ENCODE results near the gene TMEM132D. TPM values are rescaled to one million over a fixed set of nuclear protein-coding genes. Genes with fewer than 3 reads are reported as not detected.

The TMEM132D gene
- total RNA-seq, 4 donors from 2014 or later, result not detected

- TF ChIP-seq, protein P1, sequence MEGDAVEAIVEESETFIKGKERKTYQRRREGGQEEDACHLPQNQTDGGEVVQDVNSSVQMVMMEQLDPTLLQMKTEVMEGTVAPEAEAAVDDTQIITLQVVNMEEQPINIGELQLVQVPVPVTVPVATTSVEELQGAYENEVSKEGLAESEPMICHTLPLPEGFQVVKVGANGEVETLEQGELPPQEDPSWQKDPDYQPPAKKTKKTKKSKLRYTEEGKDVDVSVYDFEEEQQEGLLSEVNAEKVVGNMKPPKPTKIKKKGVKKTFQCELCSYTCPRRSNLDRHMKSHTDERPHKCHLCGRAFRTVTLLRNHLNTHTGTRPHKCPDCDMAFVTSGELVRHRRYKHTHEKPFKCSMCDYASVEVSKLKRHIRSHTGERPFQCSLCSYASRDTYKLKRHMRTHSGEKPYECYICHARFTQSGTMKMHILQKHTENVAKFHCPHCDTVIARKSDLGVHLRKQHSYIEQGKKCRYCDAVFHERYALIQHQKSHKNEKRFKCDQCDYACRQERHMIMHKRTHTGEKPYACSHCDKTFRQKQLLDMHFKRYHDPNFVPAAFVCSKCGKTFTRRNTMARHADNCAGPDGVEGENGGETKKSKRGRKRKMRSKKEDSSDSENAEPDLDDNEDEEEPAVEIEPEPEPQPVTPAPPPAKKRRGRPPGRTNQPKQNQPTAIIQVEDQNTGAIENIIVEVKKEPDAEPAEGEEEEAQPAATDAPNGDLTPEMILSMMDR (IDR thresholded peaks at IDR 0.05; ENCODE audit: low read depth), result no peak
Observed at GRCh38 chr12:129246630-129247029, 657.2 kb downstream of the TMEM132D start.

GRCh38 chr12:129245769-129246168 is 658.1 kb downstream of the TMEM132D start:
- TF ChIP-seq, protein P1 (IDR thresholded peaks at IDR 0.05; ENCODE audit: low read depth), result no peak

DNA sequence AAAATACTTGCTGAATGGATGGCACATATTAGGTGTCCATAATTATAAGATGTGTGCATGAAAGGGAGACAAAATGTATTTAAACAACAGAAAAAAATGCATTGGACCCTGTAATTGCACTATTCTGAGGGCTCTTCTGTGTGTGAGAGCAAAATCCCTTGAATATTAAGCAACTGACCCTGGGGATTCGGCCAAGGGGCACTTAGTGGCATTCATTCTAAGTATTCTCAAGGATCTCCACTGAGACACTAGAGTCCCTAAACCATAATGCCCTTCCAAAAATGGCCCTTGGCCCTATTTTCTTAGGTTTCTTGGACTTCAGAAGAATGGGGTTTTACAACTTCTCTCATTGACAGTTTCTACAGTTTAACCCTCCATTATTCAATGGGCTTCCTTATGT is 662.0 kb downstream of the TMEM132D start:
- TF ChIP-seq, protein P1 (IDR thresholded peaks at IDR 0.05; ENCODE audit: low read depth), result no peak

DNA sequence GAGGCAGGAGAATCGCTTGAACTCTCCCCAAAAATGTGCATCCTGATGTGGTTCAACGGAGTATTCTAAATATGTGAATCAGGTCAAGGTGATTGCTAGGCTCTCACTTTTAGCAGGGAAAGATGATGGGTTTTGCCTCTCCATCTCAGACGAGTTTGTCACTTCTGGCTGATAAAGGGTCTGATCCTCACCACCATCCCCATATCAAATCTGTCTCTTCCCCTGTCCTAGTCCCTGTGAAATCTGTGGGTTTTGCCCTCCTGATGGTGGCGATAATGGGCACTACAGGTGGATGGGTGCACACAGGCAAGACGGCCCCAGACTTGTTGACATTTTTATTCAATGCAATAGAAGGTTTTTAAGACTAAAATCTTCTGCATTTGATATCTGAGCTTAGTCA is 665.9 kb downstream of the TMEM132D start:
- TF ChIP-seq, protein P1 (IDR thresholded peaks at IDR 0.05; ENCODE audit: low read depth), result no peak

DNA sequence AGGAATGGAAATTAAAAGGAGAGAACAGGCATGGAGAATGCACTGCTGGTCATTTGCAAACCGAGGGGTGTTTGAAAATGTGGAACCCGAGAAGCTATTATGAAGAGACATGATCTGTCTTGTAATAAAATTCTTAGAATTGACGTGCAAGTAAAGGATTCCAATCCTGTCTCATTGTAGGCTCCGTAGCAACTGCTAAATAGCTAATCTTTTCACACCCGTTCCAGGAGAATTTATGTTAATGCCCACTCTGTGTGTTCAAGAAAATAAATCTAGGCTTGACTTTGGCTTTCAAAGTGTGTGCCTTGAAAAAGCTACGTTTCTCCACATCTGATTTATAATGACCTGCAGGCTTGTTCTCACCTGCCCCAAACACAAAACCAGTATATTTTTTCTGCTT is 669.6 kb downstream of the TMEM132D start:
- TF ChIP-seq, protein P1 (IDR thresholded peaks at IDR 0.05; ENCODE audit: low read depth), result no peak

DNA sequence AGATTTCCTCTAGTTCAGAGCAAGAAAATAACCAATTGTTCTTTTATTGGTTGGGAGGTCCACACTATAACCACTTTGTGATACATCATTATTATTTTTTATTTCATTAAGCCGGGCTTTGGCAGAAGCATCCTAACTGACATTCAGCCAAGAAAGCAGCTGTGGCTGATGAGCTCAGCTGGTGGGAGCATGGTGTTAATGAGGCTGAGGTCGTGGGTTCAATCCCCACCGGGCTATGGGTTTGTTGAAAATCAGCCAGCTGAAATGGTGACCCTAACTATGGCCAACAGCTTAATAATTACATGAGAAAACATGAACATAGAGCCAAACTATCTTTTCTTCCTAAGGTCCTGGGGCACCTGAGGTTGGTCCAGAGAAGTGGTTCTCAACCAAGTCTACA is 672.3 kb downstream of the TMEM132D start:
- TF ChIP-seq, protein P1 (IDR thresholded peaks at IDR 0.05; ENCODE audit: low read depth), result no peak

DNA sequence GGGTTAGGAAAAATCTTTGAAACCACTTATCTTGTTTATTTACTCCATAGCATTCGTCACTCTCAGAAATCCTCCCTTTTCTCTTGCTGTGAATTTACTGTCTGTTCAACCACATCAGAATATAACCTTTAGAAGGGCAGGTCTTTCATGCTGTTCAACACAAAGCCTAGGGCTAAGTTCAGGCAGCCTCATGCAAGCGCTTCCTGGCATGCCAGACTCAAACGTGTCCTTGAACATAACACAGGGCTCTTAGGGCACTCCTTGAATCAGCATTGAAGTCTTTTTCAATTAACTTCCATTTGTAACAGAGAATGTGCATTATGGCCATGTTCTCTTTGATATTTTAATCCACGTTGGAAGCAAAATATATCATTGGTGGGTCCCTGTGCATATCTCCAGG is 672.8 kb downstream of the TMEM132D start:
- TF ChIP-seq, protein P1 (IDR thresholded peaks at IDR 0.05; ENCODE audit: low read depth), result no peak
